SHP77 treated with DMSO at 0.1 percent for 48 hours (cell line): ENCODE measurements around the gene SLC22A16.

Source experiments
- DNase-seq: peaks from one replicate; lab custom pipeline; 2025; lab: John Stamatoyannopoulos, UW

SLC22A16 gene

DNA sequence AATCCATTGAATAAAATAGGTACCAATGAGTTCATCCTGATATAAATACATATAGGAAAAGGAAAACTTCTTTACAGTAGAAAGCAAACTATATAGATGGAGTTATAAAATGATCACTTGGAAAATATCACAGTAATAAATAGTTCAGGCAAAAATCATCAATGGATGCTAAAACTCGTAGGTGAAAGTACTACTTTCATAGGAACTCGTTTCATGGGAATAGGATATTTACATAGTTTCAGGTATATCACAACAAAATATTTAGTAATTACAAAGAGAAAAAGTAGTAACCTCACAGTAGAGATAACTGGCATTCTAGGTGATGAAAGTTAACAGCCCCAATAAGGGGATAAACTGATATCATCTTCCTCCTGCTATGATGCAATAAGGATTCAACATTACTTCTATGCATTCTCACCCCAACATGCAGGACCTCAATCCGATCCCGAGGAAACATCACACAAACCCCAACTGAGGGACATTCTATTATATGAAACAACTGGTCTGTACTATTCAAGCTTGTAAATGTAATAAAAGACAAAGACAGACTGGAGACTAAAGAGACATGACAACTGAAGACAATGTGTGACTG, 74.7 kb downstream of the SLC22A16 start:
- no peak for DNase-seq

DNA sequence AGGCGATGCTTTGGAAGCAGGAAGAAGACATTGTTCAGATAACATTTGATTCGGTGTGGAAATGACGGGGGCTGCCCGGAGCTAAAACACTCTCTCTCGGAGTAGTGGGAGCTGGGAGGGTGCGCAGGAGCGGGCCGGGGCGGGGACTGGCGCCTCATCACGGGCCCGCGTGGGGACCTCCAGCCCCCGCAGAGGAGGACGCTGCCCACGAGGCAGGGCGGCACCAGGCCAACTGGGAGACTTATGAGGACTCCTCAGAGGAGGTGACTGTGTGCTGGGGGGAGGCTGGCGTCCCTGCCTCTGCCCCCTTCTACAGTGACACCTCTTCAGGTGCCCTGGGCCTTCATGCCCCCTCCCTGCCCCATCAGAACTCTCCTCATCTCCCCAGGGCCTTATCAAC, 76.2 kb downstream of the SLC22A16 start:
- DNase-seq = no peak

DNA sequence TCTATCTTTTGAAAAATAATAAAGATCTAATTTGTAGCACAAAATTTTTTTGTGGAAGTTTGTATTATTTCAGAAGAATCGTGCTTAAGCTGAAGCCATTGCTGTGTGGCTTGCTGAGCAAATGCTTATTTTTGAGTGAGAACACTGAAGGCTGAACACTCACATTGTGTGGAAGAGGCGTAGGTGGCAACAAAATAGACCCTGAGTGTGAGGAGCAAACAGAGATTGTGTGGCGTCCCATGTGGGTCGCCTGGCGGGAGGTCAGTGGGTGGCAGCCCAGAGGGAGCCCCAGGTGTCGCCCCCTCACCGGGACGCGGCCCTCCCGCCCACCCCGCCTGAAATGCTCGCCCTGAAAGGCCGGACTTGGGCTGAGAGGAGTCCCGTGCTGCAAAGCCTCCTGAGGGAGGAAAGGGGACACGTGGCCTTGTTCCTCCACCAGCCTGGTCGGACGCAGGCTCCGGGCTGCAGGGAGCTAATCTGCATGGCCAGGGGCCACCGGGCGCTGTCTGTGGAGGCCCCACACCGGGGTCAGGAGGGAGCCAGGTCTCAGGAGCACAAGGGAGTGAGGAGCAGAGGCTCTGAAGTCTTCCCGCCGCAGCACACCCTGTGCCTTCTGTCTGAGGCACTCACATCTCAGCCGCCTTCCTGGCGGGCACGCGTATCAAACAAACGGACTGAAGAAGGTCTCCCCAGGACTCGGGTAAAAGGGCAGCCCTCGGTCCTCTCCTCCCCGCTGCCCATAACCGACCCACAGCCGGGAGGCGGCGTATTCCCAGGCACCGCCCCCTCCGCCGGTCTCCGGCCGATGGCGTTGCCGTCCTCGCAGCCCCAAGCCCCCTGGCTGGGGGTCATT, 77.0 kb downstream of the SLC22A16 start:
- DNase-seq = no peak

DNA sequence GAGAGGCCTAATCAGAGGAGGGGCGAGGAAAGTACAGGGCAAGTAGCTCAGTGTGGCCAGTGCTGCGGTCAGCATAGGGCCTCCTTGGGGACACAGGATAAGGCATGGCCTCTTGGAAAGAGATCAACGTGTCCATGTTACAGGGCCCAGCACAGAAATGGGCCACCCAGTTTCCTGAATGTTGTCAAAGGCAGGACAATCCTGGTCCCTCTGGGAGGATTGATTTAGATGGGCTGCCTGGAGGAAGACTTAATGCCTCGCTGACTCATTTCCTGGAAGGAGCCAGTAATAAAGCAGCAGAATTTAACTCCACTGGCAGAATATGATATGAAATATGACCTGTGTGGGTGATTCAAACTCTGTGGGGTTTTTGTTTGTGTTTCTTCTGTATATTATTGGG, 77.6 kb downstream of the SLC22A16 start:
- DNase-seq = no peak

DNA sequence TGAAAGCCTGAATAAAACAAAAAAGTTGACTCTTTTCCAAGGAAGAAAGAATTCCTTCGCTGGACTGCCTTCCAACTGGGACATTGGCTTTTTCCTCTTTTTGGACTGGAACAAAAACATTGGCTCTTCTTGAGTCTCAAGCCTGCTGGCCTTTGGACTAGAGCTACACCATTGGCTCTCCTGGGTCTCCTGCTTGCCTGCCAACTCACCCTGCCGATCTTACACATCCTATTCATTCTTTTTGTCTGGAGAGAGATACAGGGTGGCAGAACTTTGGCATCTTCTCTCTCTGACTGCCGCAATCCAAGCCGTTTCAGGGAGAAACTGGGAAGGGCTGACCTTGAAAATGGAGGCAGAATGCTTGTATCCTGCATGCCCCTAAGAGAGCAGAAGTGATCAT, 81.2 kb downstream of the SLC22A16 start:
- DNase-seq = no peak

DNA sequence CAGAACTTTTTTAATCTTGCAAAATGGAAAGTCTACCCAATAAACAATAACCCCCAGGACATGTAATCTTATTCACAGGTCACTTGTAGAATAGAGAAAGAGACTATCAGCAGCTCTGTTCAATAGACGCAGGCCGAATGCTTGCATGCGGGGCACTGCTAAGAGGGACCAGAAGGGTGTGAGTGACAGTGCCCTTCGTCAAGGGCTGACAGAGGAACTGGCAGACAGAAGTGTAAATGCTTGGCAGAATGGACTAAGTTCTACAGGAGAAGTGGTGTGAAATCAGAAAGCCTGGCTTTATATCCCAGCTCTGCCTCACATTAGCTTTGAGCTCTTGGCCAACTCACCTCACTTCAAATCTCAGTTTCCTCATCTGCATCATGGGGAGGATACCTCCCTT, 82.0 kb downstream of the SLC22A16 start:
- no peak for DNase-seq

DNA sequence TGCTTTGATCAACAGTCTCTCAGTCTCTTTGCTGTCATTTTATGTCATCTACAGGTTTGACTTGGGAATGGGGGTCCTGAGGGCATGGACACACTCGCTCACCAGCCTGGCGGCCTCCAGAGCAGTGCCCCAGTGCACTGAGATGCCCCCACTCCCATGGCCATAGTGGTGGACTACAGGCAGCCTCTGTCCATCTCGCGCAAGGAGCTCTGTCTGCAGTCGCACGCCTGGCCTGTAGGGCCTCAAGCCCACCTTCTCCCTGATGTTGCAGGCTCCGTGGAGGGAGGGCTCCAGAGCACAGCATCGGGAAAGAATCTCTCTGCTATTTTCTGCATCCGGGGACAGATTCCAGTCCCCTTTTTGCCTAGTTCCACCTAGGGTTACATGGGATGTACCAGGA, 83.7 kb downstream of the SLC22A16 start:
- DNase-seq = no peak

DNA sequence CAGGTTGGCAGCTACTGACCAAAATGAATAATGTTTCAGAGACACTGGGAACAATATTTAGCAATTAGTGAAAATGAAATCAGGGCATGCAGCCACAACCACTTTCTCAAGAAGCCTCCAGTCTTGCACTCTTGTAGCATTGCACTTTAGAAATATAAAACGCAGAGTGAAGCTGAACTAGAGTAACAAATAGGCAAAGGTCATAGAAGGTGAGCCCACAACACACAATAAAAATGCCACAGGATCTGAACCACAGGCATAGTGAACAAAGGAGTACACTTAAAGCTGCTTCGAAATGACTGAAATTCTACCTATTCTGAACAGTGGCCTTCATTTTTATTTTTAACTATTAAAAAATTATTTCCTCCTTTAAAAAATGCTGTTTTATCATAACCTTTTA, 86.0 kb downstream of the SLC22A16 start:
- DNase-seq = no peak

DNA sequence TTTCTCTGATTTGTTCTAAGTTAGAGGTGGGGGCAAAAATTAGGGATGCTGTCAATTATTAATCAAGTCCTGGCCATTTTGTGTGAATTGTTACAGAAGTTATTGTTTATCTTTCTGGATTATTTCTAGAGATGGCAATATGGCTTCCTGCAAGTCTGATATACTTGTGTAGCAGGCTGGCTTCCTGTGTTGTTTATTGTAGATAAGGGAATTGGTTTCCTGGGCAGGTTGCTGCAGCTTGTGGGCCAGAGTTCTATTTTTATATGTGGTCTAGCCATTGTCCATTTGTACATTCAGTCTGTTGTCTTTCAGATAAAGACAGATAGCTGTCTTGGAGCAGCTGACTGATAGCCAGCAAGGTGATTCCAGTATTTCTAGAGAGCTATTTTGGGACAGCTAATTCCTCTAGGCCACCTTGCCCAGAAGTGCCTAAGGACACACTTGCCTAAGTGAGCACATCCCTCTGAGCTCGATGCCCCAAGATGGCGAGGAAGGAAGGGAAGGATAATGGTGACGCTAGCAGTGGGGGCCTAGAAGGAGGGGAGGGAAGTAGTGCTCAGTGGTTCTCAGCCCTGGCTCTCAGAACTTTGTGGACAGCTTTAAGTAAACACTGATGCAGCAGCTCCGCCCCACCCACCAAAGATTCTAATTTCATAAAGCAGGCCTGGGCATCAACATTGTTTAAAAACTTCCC, 86.6 kb downstream of the SLC22A16 start:
- no peak for DNase-seq

DNA sequence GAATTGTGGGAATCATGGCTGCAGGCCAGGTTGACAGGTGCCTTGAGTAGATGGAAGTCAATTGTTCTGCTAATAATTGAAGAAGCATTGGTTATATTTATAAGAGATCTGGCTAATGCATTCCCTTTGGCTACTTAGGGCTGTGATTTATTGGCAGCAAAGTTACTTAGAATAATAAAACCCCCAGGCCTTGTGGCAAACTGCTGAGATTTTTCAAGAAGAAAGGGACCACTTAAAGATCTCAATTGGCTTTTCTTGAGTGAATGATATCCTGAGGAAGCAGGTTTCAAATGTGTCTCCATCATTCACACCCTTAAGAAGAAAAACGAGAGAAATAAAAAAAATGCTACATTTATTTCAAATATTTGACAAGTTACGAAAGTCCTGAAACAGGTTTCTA, 88.4 kb downstream of the SLC22A16 start:
- no peak for DNase-seq

DNA sequence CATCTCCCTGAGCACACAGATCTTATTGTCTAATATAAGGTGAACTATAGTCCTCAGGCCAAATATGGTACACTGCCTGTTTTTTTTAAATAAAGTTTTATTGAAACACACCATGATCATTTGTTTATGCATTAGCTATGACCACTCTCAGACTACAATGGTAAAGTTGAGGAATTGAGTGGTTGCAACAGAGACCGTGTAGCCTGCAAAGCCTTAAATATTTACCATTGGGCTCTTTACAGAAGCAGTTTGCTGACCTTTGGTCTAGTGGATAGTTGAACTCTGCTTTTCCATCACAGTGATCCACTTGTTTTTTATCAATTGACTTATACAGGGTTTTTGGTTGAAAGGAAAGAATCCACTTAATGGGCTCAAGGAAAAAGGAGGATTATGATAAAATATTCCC, 91.0 kb downstream of the SLC22A16 start:
- DNase-seq = no peak

DNA sequence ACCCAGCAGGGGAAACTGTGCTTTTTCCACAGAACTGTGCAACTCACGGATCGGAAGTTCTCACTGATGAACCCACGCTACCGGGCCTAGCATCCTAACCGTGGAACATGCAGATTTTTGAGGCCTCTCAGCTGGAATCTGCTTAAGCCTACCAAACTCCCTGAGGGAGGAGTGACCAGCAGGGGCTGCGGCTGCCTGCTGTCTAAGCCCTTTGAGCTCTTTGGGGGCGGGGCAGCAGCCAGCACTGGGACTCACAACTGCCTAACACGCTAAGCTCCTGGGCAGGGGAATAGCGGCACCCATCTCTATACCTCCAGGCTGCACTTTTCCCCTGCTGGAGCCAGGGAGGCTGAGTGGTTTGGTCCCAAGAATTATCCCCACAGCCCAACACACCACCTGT, 97.9 kb downstream of the SLC22A16 start:
- DNase-seq = no peak
